ENCODE data around the gene HLCS.

DNA sequence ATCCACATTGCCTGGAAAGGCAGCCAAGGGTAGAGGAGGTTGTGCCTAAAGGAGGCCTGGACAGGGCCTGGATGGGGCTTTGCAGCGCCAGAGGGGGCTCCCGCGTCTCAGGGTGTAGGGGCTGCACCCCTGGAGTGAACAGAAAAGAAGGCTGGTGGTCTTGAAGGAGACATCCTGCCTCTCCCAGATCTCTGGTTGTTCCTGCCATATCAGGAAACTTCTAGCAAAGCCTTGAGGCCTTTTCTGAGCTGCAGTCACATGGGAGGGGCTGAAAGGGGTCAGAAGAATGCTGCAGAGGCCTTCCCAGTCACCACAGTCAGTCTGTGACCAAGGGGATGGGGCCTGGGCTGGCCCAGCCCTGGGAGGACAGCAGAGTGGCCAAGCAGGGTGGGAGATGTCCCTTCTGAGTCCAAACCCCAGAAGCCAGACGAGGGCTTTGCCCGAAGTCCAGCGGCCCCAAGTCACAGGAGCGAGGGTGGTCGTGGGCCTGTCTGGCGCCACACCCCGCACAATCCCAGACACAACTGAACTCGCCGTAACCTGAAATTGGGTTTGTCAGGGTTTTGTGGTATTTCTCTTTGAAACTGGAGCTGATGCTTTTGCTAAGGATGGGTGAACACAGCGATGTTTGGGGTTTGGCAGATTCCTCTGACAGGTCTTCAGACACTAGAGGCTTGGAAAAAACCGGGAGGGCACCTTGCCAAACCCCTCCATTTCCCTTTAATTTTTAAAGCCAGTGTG, 237.9 kb downstream of the HLCS start:
- TF ChIP-seq, protein P1, sequence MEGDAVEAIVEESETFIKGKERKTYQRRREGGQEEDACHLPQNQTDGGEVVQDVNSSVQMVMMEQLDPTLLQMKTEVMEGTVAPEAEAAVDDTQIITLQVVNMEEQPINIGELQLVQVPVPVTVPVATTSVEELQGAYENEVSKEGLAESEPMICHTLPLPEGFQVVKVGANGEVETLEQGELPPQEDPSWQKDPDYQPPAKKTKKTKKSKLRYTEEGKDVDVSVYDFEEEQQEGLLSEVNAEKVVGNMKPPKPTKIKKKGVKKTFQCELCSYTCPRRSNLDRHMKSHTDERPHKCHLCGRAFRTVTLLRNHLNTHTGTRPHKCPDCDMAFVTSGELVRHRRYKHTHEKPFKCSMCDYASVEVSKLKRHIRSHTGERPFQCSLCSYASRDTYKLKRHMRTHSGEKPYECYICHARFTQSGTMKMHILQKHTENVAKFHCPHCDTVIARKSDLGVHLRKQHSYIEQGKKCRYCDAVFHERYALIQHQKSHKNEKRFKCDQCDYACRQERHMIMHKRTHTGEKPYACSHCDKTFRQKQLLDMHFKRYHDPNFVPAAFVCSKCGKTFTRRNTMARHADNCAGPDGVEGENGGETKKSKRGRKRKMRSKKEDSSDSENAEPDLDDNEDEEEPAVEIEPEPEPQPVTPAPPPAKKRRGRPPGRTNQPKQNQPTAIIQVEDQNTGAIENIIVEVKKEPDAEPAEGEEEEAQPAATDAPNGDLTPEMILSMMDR (IDR thresholded peaks at IDR 0.05): no peak
- no peak for TF ChIP-seq POLR2A (IDR thresholded peaks at IDR 0.05)
- TF ChIP-seq EP300 (IDR thresholded peaks at IDR 0.05): no peak
- TF ChIP-seq POLR2AphosphoS5 (IDR thresholded peaks at IDR 0.05): no peak
